AG09309 (cell line): ENCODE results near the gene ATP5ME.
A peak's percentile ranks its signal among the peaks of the same experiment; 100 is the strongest.

Source experiments
- DNase-seq: peaks from one replicate; pipeline ENCODE4 v3.0.0-alpha.2; 2010; ENCODE audit warnings: low read depth
- H3K4me3 ChIP-seq: 2 replicates; pipeline ENCODE4 v1.5.1; 2011; ENCODE audit warnings: mild to moderate bottlenecking, low read depth, low read length, moderate library complexity; ENCODE audit not compliant: control insufficient read depth
- TF ChIP-seq, protein P1 (sequence below): IDR thresholded peaks from 2 replicates; pipeline ENCODE4 v1.5.1; 2011; ENCODE audit warnings: mild to moderate bottlenecking, low read depth, low read length, inconsistent platforms; ENCODE audit not compliant: insufficient read depth, control insufficient read depth; ENCODE audit errors: missing control alignments

The ATP5ME gene

DNA sequence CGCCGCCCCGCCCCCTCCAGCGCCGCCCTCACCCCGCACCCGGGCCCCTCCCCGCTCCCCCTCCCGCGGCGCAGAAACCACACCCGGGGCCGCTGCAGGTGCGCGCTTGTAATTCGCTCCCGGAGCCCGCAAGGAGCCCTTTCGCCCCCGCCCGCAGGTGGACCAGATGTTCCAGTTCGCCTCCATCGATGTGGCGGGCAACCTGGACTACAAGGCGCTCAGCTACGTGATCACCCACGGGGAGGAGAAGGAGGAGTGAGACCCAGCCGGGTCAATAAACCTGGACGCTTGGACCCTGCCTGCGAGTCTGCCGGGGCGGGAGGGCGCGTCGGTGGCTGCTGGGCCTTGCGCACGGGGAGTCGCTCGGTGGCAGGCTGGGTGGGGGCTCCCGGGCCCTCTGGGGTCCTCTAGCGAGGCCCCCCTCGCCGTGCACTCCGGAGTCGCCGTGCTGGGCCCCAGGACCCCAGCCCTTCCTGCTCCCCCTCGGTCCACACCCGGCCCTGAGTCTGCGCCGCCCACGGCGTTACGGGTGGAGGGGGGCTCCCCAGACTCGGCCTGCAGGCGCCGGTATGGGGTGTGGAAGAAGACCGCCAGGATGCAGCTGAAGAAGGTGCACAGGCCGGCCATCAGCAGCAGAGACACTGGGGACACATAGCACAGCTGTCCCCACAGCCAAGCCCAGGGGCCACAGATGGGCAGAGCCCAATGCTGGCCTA, 7.8 kb upstream of the ATP5ME start:
- no peak overlapping the region for H3K4me3 ChIP-seq
- TF ChIP-seq, protein P1, sequence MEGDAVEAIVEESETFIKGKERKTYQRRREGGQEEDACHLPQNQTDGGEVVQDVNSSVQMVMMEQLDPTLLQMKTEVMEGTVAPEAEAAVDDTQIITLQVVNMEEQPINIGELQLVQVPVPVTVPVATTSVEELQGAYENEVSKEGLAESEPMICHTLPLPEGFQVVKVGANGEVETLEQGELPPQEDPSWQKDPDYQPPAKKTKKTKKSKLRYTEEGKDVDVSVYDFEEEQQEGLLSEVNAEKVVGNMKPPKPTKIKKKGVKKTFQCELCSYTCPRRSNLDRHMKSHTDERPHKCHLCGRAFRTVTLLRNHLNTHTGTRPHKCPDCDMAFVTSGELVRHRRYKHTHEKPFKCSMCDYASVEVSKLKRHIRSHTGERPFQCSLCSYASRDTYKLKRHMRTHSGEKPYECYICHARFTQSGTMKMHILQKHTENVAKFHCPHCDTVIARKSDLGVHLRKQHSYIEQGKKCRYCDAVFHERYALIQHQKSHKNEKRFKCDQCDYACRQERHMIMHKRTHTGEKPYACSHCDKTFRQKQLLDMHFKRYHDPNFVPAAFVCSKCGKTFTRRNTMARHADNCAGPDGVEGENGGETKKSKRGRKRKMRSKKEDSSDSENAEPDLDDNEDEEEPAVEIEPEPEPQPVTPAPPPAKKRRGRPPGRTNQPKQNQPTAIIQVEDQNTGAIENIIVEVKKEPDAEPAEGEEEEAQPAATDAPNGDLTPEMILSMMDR, result no peak
- DNase-seq, result no peak

DNA sequence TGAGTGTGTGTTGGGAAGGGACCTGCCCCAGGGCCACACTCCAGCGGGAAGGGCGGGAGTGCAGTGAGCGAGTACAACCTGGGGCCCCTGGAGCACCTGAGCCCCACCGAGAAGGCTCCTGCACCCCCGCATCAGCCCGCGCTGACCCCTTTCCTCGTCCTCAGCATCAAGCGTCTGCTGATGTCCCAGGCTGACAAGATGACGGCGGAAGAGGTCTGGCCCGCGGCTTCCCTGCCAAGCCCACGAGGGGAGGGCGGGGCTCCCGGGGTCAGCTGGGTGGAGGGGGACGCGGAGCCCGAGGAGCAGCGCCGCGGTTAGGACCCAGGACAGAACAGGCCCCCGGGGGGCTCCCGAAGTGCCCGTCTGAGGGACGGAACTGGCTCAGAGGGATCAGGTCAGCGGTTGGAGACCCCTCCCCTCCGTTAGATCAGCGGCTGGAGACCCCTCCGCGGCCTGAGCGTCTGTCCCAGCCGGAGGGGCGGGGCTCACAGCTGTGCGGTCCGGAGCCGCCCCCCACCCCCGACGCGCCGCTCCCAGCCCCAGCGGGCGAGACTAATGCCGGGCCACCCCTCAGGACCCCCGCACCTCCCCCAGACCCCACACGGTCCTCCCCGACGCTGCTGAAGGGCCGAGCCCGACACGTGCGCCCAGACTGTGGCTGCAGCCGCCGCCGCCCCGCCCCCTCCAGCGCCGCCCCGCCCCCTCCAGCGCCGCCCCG, 7.0 kb upstream of the ATP5ME start:
- DNase-seq, result no peak
- peak overlapping the region; percentile 40 for H3K4me3 ChIP-seq
- TF ChIP-seq, protein P1, result no peak

- peak overlapping the region; percentile 40 for H3K4me3 ChIP-seq
- TF ChIP-seq, protein P1, result no peak
- DNase-seq, result no peak
Observed at GRCh38 chr4:680551-680927, 6.5 kb upstream of the ATP5ME start.

DNA sequence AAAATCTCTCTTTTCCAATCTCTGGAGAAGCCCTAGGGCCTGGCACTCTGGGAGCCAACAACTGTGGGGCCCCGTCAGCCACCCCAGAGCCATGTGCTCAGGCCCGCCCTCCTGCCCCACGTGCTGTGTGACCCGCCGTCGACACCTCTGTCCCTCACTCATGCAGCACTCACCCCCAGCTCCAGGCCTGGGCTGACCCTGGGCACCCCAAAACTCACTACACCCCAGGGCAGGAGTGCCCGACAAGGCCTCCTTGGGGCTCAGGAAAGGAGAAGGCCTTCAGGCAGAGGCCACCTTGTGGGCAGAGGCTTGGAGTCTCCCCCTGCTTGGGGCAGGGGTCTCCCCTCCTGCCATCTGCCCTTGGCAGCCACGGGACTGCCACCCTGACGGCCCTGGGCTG, 6.0 kb upstream of the ATP5ME start:
- no peak for DNase-seq
- TF ChIP-seq, protein P1, result no peak
- H3K4me3 ChIP-seq, result no peak overlapping the region

DNA sequence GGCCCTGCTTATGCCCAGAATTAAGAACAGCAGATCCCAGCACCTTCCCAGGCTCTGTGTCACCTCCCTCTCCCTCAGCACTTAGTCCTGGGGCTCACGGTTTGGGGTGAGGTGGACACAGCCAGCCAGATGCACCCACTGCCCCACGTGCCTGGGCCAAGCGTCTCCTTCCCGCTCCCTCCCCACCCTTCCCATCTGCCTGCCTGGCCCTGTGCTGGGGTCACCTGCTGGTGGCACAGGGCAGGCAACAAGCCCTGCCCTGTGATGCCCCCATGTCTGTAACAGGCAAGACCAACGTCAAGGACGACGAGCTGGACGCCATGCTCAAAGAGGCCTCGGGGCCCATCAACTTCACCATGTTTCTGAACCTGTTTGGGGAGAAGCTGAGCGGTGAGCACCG, 5.6 kb upstream of the ATP5ME start:
- H3K4me3 ChIP-seq, result no peak overlapping the region
- DNase-seq, result no peak
- TF ChIP-seq, protein P1, result no peak

DNA sequence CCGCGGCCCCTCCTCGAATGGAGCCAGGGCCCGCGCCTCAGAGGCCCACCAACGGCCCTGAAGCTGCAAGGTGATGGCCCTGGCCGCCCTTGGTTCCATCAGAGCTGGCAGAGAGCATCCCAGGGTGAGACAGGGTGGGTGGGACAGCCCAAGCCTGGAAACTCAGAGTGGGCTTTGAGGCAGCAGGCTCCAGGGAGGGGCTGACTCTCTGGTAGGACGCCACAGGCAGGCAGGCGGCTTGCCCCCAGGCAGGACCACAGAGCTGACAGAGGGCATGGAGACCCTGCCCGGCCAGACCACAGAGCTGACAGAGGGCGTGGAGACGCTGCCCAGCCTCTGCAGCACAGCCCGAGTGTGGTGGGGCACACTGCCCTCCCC, 5.0 kb upstream of the ATP5ME start:
- TF ChIP-seq, protein P1, result no peak
- DNase-seq, result no peak
- H3K4me3 ChIP-seq, result no peak overlapping the region
